Activated CD8-positive, alpha-beta memory T cell treated with anti-CD3 and anti-CD28 coated beads, Interleukin-2, amount 50 U/mL, for 4 hours (primary cell): ENCODE results near the gene WDR11.

Experiments used
- DNase-seq: peaks from one replicate; pipeline ENCODE4 v3.0.0-alpha.2; 2020

Gene WDR11, protein sequence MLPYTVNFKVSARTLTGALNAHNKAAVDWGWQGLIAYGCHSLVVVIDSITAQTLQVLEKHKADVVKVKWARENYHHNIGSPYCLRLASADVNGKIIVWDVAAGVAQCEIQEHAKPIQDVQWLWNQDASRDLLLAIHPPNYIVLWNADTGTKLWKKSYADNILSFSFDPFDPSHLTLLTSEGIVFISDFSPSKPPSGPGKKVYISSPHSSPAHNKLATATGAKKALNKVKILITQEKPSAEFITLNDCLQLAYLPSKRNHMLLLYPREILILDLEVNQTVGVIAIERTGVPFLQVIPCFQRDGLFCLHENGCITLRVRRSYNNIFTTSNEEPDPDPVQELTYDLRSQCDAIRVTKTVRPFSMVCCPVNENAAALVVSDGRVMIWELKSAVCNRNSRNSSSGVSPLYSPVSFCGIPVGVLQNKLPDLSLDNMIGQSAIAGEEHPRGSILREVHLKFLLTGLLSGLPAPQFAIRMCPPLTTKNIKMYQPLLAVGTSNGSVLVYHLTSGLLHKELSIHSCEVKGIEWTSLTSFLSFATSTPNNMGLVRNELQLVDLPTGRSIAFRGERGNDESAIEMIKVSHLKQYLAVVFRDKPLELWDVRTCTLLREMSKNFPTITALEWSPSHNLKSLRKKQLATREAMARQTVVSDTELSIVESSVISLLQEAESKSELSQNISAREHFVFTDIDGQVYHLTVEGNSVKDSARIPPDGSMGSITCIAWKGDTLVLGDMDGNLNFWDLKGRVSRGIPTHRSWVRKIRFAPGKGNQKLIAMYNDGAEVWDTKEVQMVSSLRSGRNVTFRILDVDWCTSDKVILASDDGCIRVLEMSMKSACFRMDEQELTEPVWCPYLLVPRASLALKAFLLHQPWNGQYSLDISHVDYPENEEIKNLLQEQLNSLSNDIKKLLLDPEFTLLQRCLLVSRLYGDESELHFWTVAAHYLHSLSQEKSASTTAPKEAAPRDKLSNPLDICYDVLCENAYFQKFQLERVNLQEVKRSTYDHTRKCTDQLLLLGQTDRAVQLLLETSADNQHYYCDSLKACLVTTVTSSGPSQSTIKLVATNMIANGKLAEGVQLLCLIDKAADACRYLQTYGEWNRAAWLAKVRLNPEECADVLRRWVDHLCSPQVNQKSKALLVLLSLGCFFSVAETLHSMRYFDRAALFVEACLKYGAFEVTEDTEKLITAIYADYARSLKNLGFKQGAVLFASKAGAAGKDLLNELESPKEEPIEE

DNA sequence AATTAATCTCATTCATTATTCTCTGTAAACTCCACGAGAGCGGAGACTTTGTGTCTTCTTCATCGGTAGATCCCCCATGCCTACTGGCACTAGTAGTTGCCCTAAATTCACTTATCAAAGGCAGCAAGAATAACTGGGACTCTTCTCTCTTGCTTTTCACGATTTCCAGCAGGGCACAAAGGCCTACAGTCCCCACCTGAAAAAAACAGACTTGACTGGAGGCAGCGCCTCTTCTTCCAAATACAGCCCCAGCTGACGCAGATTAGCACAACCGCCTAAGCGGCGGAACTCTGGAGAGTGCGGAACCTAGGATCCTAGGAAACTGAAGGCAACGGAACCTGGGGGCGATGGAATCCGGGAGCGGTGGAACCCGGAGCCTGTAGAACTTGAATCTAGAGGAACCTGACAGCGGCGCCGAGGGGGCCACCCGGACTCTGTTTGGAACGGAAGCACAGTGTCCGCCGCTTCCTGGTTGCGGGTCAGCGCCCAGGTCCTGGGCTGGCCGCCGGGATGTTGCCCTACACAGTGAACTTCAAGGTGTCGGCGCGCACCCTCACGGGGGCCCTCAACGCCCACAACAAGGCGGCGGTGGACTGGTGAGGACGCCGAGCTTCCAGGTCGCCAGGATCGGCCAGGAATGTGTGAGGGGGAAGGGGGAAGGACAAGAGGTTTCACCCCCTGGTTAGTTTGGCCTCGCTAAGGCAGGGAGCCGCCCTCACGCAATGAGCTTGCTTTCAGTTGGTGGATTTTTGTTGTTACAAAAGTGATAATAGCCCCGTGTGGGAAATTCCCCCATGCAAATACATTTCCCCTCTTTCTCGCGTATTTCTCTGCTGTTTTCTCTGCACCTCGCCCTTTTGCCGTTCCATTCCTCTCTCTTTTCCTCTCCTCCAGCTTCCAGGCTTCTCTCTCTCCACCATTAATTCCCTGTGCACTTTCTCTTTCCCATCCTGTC lies at the start of gene WDR11:
Gene WDR11, plus strand, starts transcription at position 452 of the 955 bp plus-strand sequence. Its CDS starts 59 bp downstream, at position 511.
- DNase-seq = peak; percentile 62

DNA sequence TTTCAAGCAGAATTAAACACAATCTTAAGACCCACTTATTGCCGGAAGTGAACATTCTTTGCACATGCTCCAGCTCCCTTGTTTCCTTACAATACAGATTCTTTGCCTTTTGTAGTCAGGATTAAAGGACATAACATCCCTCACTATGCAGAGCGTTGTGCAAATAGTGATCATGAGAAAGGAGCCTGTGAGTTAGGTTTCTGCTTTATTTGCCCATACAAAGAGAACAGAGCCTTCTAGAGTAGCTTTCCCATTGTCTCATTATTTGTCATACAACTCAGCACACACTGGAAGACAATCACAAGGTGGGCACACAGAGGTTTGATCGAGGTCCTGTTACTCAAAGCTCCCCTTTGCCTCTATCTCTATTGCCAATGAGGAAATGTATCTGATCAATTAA lies 48.2 kb upstream of the WDR11 start:
- no peak for DNase-seq

DNA sequence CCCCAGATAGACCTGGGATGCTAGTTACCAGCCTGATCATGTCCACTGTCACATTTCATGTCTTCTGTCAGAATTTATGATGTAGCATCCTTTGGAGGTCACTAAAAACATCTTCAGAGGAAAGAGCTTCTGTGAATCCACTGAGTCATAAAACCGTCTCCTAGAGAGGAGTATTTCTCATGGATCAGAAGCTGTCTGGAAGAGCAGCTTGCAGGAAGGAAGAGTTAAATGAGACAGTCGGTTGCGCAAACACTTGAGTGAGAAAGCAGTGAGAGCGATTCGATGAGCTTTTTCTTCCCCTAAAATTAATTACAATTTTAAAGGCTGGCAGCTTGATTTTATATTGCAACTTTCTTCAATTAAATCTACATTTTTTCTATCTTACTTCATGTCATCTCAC lies 47.2 kb upstream of the WDR11 start:
- no peak for DNase-seq

DNA sequence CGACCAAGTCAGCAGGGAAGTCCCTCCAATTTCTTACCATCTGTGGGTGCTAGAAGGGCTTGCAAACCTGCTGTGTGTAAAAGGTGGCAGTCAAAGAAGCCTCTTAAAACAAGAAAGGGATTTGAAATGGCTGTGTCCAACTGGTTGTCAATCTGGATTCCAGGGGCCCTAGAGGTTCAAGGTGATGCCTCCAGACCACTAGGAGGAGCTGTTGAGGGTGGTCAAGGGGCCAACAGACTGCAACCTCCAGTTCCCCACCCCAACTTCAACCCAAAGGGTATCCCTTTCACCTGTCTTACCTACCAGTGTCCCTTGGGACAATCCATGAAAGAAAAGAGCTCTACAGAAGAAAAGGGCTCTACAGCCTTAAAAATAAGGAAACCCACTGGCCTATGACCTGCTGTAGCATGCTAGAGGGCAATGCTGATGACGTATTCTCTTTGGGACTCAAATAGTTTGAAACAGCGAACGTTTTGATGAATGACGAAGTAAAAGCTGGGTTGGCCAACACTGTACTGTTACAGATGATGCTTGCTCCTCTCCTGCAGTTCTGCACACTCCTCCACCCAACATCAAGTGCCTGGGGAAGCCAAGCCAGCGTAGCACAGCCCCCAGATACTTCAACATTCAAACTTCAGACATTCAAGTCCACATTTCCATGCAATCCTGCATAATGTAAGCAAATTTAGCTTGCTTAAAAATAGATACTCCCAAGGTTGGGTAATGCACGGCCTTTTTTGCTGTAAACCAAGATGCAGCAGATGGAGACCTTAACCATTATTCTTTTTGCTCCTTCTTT lies 45.9 kb upstream of the WDR11 start:
- DNase-seq = no peak

DNA sequence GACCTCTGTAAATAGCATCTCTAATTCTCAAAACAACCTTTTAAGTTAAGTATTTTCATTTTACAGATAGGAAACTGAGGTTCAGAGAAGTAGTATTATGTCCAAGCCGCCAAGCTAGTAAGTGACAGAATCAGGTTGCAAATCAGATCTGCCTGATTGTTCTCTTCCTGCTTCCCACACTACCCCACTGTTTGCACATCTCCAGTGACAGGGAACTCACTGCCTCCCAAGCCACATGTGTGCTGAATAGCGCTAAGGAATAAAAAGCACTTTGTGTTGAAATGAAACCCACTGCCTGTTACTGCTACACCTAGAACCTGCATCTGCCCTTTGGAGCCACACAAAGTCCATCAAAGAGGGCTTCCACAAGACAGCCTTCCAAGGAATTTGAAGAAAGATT lies 45.1 kb upstream of the WDR11 start:
- DNase-seq = no peak

DNA sequence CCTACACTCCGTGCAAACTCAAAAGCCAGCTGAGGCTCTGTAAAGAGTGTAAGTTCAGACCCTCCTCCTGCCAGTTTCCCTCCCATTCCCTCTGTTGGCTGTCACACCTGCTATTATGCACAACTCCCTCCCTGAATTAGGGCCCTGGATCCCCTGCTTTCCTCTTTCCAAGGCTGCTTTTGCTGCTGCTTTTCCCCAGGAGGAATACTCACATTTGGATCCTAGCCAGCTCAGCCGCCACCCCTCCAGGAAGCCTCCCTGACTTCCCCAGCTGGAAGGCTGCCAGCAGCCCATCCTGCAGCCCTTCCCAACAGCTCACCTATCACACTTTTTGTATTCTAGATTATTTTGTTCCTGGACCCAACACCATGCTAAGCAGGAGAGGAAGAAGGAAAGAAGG lies 40.9 kb upstream of the WDR11 start:
- no peak for DNase-seq

DNA sequence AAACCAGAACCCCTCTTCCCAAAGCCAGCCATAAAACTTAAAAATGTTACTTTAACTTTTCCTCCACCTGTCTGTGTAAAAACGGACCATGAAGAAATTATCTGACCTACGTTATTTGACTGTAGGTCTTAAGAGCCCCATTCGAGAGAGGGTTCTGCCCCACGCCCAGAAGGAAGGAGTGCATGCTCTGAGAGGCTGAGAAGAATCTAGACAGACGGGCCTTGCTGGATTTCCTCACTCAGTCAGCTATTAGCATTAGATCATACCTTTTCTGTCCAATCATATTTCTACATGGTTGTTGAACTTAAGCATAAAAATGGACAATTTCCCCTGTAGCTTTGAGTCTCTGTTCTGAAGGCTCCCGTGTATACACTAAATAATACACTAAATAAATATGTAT lies 38.1 kb upstream of the WDR11 start:
- DNase-seq = no peak

DNA sequence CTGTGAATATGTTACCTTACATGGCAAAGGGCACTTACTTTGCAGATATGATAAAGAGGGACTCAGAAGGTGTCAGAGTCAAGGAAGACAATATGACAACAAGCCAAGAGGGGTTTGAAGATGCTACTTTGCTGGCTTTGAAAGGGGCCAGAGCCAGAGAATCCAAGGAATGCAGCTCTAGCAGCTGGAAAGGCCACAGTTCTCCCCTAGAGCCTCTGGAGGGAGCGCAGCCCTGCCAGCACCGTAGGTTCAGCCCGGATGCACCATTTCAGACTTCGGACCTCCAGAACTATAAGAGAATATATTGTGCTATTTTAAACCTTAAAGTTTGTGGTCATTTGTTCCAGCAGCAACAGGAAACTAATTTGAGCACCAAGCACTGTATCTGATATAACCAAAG lies 32.9 kb upstream of the WDR11 start:
- no peak for DNase-seq

DNA sequence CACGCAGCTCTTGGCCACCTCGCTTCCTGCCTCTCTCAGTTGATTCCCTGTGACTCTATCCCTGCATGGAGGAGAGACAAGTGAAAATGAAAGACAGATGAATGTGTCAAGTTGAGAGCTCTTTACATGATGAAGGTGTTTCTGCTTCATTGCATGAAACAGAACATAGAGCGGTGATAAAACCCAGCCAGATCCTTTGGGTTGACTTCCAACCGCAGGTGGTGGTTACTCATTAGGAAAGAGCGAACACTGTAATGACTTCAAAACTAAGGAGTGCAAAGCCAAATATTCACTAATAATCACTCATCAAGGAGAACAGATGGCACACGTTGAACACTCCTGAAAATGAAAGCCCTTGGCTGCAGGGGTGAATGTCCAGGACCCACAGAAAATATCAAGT lies 31.8 kb upstream of the WDR11 start:
- no peak for DNase-seq

DNA sequence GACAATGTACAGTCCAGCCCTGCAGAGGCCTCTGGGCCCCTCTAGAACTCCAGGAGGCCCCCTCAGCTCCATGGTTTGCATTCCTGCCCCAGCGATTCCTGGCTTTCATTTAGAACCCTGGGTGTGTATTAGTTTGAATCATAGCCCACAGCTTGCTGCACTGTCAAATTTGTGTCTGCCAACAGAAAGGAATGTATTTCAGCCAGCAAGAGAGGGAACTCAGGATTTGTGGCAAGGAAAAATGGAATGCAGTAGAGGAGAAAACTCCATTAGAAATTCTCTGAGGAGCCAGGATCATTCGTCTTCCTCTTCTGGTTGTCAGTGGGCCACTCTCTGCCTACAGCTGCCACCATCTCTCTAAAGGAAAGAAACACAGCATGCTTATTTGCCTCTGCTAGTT lies 27.9 kb upstream of the WDR11 start:
- DNase-seq = no peak

DNA sequence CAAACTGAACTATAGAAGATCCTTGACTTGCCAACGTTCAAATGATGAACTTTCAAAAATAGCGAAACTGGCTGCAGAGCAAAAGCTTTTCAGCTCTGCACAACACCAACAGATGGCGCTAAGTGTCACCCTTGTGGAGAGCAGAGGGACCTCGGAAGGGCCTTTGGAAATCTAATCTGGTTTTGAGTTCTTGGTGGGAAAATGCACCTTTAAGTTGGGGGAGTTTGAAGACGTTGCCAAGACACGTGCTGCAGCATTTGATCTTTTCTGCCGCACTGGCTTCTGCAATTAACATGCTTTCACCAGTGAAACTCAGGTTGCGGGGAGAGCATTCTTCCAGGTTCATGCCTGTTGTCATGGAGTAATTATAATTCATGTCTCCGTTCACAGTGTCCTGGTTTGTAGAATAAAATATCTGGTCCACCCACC lies 26.3 kb upstream of the WDR11 start:
- no peak for DNase-seq

DNA sequence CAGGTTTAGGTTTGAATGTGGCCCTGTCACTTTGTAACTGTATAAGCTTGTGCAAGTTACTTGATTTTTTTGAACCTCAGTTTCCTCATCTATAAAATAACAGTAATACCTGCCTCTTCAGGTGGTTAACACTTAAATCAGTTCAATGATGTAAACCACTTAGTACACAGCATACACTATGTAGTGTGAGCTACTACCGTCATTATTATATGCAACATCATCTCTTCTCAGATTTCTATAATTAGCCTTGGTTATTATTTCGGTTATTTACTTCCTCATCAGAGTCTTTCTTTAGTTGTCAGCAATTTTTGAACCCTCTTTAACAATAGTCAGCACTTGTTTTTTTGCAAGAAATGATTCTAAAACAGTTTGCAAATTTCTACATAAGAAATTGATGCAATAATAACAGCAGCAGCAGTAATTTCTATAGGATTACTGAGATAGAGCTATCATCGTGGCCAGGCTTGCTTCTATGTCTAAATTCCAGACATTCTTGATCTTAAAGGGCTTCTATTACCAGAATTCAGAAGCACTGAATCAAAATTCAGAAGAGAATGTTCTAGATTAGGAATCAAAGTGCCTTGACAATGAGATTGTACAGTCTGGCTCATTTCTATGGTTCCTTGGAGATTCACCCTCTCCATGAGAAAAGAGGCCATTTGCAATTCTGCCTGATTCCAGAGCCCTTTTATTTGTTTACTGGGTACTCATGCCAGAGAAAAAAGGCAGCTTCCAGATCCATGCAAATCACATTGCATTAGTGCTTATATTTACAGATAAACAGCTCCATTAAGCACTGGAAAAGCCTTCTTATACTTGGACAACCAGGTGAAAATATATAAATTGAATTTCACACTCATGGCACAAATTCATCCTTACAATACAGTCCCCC lies 25.0 kb upstream of the WDR11 start:
- no peak for DNase-seq

DNA sequence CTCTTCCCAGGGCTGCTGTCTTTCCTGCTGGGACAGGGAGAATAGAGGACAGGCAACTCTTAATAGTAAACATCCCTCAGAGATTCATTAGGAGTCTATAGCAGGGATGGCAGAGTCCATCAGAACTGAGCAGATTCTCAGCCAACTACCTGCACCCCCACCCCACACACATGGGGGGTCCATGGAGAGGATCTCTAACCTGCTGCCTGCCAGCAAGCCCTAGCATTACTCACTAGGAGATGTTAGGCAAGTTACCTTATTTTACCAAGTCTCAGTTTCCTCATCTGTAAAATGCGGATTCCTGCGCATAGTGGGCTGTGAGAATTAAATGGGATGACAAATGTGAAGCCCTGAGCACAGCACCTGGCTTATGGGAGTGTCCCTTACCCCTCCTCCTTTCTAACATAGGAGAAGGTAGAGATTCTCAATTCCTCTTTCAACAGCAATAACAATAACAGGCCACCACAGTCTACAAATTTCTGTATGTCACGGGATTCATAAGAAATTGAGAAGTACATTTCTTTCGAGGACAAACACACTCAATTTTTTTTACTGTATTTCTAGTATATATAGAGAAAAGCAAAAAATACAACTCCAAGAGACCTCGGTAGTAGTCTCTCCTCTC lies 23.8 kb upstream of the WDR11 start:
- DNase-seq = no peak

DNA sequence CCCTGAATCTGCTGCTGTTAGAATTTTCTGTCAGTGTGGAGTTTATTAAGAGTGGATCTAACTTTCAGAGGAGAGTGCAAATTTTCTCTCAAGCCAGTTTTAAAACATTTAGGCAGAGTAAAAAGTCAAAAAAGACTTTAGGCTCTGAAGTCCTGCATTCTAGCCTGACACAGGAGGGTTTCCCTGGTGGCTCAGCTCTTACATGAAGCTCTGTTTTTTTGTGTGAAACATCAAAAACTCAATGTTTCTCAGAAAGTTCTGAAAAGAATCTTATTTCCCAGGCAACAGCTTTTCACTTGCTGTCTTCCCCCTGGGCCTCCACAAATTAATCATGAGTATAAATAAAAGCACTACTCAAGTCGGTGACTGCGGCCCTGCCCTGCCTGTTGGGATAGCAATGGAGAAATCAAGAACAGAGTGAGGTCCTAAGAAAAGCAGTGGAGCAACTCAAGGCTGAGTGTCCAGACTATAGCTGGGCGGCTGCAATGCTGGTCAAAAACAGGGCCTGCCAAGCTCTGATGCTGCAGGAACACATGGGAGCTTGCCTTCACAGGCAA lies 22.3 kb upstream of the WDR11 start:
- no peak for DNase-seq

DNA sequence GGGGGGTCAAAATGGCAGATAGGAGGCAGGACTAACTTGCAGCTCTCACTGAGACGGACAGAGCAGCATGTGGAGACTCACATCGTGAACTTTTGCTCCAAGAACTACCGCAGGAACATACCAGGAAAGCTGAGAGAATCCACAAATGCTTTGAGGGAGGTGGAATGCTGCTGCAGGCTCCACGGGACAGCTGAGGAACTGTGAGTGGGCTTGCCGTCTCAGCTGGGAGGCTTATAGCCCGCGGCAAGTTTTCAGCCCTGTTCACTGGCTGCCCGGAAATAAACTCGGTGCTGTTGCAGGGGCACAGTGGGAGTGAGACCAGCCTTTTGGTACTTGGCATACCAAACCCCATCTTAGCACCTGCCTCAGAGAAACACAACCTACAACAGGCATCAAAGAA lies 19.1 kb upstream of the WDR11 start:
- no peak for DNase-seq

DNA sequence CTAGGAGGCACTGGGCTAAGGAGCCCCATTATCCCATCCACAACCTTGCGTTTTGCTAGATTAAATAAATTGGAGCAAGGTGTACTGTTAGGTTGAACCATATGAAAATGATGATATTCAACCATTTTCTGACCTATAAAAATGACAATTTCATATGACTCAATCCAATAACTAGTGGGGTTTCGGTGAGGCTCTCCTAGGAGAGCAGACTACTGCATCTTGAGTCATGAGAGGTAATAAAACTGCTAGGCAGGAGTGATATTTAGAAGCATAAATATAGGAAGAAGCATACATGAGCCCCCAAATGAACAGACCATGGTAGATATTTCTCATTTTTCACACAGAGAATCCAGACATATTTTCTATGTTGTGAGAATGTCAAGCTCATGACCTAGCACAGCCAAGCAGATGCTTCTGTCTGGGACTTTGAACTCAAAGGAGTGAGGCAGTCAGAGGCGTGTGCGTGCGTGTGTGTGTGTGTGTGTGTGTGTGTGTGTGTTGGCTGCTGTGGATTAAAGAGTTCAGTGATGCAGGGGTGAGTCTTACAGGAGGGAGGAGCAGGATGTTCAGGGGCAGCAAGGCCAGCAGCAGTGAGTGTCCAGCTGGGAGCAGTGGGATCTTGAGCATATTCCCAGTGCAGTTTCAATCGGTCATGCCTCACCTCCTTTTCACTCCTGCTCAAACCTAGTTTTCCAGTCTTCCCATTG lies 17.8 kb upstream of the WDR11 start:
- DNase-seq = no peak

DNA sequence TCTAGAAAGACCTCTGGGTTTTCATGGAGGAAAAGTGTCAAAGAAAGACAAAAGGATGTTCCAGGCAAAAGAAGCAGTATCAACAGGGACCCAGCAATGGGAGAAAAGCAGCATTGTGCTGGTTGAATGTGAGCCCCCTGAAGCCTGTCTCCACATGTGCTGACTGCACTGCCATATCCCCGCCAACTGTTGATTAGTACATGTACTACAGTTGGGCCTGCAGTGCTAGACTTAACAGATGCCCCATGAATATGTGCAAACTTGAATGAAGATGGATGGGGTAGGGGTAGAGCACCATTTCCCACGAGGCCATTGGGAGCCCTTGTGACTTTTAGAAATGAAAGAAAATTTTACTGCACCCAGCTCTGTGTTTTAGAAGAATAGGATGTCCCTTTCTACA lies 15.6 kb upstream of the WDR11 start:
- no peak for DNase-seq

DNA sequence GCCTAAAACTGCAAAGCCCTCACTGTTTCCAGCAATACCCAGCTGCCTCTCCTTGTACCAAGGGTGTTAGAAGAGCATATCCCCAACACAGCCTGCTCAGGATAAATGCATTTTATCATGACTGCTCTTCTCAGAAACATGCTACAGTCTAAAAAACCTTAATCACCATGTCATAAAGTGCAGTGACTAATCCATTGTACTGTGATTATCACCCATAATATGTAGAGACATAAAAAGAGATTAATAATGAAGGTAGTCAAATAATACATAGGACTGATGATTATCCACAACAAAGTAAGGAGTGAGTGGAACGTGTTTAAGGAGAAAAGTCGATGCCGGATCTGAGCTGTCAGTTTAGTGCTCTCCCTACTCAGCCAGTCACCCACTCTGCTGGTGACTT lies 12.2 kb upstream of the WDR11 start:
- no peak for DNase-seq
